IPS-18c (cell line): ENCODE measurements around the gene LDLRAD3.
"Not testable (repeated sequence)": the region's sequence is repeated elsewhere in the genome, so short reads cannot be mapped to it uniquely, and the experiment has no call there.

Experiments
- H3K4me3 ChIP-seq: 2 replicates; pipeline ENCODE4 v1.7.0; 2013; ENCODE audit warnings: low read depth, mild to moderate bottlenecking, low read length, moderate library complexity; ENCODE audit not compliant: insufficient read depth
- H3K9me3 ChIP-seq: one replicate; pipeline ENCODE4 v1.6.1; 2013; ENCODE audit warnings: mild to moderate bottlenecking, low read length, moderate library complexity; ENCODE audit not compliant: control insufficient read depth, insufficient read depth

LDLRAD3 gene

GRCh38 chr11:36002796-36003195, 58.9 kb downstream of the LDLRAD3 start:
- Histone ChIP-seq H3K9me3 (peaks cover 8% of the 10 kb centered on the region), H3K4me3 (no peak overlapping the region)

- Histone ChIP-seq H3K4me3 (no peak overlapping the region), H3K9me3 (peaks cover 6% of the 10 kb centered on the region)
Measured at GRCh38 chr11:36006556-36006955, 62.7 kb downstream of the LDLRAD3 start.

GRCh38 chr11:36007127-36007655, 63.3 kb downstream of the LDLRAD3 start:
- H3K9me3 ChIP-seq: peaks cover 6% of the 10 kb centered on the region
- no peak overlapping the region for H3K4me3 ChIP-seq

GRCh38 chr11:36008584-36008983, 64.7 kb downstream of the LDLRAD3 start:
- peaks cover 6% of the 10 kb centered on the region for H3K9me3 ChIP-seq
- H3K4me3 ChIP-seq: no peak overlapping the region

GRCh38 chr11:36009473-36009872, 65.6 kb downstream of the LDLRAD3 start:
- Histone ChIP-seq H3K9me3 (peaks cover 4% of the 10 kb centered on the region), H3K4me3 (no peak overlapping the region)

GRCh38 chr11:36010010-36010740, 66.3 kb downstream of the LDLRAD3 start:
- H3K9me3 ChIP-seq: no peaks in the 10 kb centered on the region
- H3K4me3 ChIP-seq: no peak overlapping the region

- no peaks in the 10 kb centered on the region for H3K9me3 ChIP-seq
- no peak overlapping the region for H3K4me3 ChIP-seq
Measured at GRCh38 chr11:36011574-36011973, 67.7 kb downstream of the LDLRAD3 start.

- H3K9me3 ChIP-seq: no peaks in the 10 kb centered on the region
- H3K4me3 ChIP-seq: no peak overlapping the region
Measured at GRCh38 chr11:36012455-36012854, 68.6 kb downstream of the LDLRAD3 start.

GRCh38 chr11:36012979-36013378, 69.1 kb downstream of the LDLRAD3 start:
- Histone ChIP-seq H3K9me3 (no peaks in the 10 kb centered on the region), H3K4me3 (no peak overlapping the region)

- not testable (repeated sequence) for H3K9me3 ChIP-seq, H3K4me3 ChIP-seq
Measured at GRCh38 chr11:36013446-36013845, 69.6 kb downstream of the LDLRAD3 start.

- no peaks in the 10 kb centered on the region for H3K9me3 ChIP-seq
- H3K4me3 ChIP-seq: no peak overlapping the region
Measured at GRCh38 chr11:36013950-36014897, 70.4 kb downstream of the LDLRAD3 start.

GRCh38 chr11:36014898-36015665, 71.2 kb downstream of the LDLRAD3 start:
- H3K4me3 ChIP-seq: no peak overlapping the region
- no peaks in the 10 kb centered on the region for H3K9me3 ChIP-seq

GRCh38 chr11:36015799-36016198, 71.9 kb downstream of the LDLRAD3 start:
- Histone ChIP-seq H3K4me3 (no peak overlapping the region), H3K9me3 (no peaks in the 10 kb centered on the region)

GRCh38 chr11:36016263-36016662, 72.4 kb downstream of the LDLRAD3 start:
- H3K9me3 ChIP-seq: no peaks in the 10 kb centered on the region
- H3K4me3 ChIP-seq: no peak overlapping the region

GRCh38 chr11:36016709-36017108, 72.8 kb downstream of the LDLRAD3 start:
- Histone ChIP-seq H3K4me3 (no peak overlapping the region), H3K9me3 (no peaks in the 10 kb centered on the region)

- no peak overlapping the region for H3K4me3 ChIP-seq
- no peaks in the 10 kb centered on the region for H3K9me3 ChIP-seq
Measured at GRCh38 chr11:36019005-36019596, 75.2 kb downstream of the LDLRAD3 start.

GRCh38 chr11:36019722-36020121, 75.9 kb downstream of the LDLRAD3 start:
- H3K9me3 ChIP-seq: no peaks in the 10 kb centered on the region
- no peak overlapping the region for H3K4me3 ChIP-seq
